Activated T-cell treated with anti-CD3 and anti-CD28 coated beads, Interleukin-2, amount 50 U/mL, for 24 hours (primary cell): Measurements from ENCODE around the gene GYPC.
A peak's percentile ranks its signal among the peaks of the same experiment; 100 is the strongest.

Source experiments
- DNase-seq: peaks from one replicate; pipeline ENCODE4 v3.0.0-alpha.2; 2020
- H3K27ac Mint-ChIP-seq: 2 replicates; pipeline ENCODE4 v1.8.0; 2020; ENCODE audit warnings: mild to moderate bottlenecking, mixed read lengths
- H3K27me3 Mint-ChIP-seq: 2 replicates; pipeline ENCODE4 v1.8.0; 2020; ENCODE audit warnings: mixed read lengths
- H3K36me3 Mint-ChIP-seq: 2 replicates; pipeline ENCODE4 v1.8.0; 2020; ENCODE audit warnings: low read depth, mixed read lengths
- H3K4me1 Mint-ChIP-seq: 2 replicates; pipeline ENCODE4 v1.8.0; 2020; ENCODE audit warnings: low read depth, mixed read lengths
- H3K4me3 Mint-ChIP-seq: 2 replicates; pipeline ENCODE4 v1.8.0; 2020; ENCODE audit warnings: mild to moderate bottlenecking, moderate library complexity, mixed read lengths
- H3K9me3 Mint-ChIP-seq: 2 replicates; pipeline ENCODE4 v1.8.0; 2020; ENCODE audit warnings: mixed read lengths

The GYPC gene

DNA sequence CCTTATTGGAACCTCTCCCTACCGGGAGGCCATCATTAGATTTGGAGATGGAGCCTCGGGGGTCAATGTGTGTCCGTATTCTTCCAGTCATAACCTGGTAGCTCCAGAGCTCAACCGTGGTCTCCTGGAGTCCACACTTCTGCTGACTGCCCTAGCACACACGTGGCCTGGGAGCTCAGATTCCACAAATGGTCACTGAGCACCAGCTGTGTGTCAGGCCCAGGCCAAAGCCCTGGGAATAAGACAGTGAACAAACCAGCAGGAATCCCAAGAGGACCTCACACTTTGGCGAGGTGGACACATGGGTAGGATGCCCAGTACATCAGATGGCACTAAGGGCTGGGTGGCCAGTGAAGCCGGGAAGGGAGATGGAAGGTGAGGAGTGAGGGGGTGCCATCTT, 15.5 kb downstream of the GYPC start:
- Mint-ChIP-seq H3K36me3 (peaks cover 96% of the 10 kb centered on the region), H3K27me3 (no peaks in the 10 kb centered on the region), H3K9me3 (peaks cover 8% of the 10 kb centered on the region), H3K4me1 (peaks cover 69% of the 10 kb centered on the region), H3K27ac (peak overlapping the region; percentile 68), H3K4me3 (no peak overlapping the region)
- no peak for DNase-seq

DNA sequence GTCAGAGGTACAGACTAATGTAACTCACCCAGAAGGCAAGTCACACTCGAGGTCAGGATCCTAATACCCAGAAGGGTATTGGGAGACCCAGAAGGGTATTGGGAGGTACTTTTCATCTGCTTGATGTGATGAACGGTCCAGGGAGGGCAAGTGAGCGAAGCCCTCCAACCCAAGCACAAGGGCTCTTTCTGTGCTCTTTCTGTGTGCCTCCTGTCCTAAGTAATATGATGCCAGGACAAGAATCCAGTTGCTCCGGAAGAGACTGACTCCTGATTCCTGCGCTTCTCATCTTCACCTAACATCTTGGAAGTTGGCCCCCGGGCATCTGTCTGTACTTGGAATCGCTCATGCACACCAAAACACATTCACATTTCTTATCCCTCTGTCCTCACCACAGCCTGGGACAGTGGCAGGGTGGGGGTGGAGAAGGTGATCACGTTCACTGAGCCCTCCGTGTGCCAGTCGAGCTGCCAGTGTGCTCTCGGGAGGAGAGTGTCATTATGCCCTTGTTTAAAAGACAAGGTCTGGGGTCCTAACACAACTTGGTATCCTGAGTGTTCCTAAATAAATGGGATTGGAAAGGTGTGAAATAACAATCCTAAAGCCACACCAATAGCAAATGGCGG, 17.1 kb downstream of the GYPC start:
- peaks cover 63% of the 10 kb centered on the region for H3K4me1 Mint-ChIP-seq
- no peaks in the 10 kb centered on the region for H3K27me3 Mint-ChIP-seq
- no peak for DNase-seq
- H3K9me3 Mint-ChIP-seq, result peaks cover 8% of the 10 kb centered on the region
- H3K27ac Mint-ChIP-seq, result peak overlapping the region; percentile 24
- H3K4me3 Mint-ChIP-seq, result no peak overlapping the region
- peaks cover 94% of the 10 kb centered on the region for H3K36me3 Mint-ChIP-seq

DNA sequence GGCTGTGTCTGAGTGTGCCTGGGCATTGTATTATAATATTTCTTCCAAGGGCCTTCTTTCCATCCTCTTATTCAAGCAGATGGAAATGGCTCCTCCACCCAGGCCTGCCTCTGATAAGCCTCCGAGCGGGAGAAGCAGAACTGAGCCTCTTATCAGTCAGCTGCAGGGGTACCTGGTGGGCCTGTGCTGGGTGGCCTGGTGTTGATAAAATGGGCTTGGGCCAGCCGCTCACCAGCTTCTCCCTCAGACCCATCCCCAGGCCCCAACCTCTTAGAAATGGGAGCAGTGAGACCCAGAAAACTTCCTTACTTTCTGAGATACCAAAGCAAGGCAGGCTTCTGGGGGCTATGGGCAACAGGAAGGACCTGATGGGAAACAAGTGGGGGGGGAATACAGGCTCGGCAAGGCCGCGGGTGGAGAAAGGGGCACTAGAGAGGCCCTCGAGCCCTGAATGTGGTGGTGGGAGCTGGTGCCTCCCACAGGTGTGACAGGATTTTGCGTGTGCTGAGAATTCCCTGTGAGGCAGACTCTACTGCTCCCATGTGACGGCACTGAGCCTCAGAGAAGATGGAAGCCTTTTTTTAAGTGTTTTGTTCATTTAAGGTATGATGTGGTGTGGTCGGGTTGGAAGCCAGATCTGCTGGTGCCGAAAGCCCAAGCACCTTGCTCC, 18.3 kb downstream of the GYPC start:
- Mint-ChIP-seq H3K4me3 (no peak overlapping the region), H3K36me3 (peaks cover 94% of the 10 kb centered on the region), H3K27ac (no peak overlapping the region), H3K27me3 (no peaks in the 10 kb centered on the region), H3K9me3 (peaks cover 8% of the 10 kb centered on the region), H3K4me1 (peaks cover 60% of the 10 kb centered on the region)
- DNase-seq, result no peak

DNA sequence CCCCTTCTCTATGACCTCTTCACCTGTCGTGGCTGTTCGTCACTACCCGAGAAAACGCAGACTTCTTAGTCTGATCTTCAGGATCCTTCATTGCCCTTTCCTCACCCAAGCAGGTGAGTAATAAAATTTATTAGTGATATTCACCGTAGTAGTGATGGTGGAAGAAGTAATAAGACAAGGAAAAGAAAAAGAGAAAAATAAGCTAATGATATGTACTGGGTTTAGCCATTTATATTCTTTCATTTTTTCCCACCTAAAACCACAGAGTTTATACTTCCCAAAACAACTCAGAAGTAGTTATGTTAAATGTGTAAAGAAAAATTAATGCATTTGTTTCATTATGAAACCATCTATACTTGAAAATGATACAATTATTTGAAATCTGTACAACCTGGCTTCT, 19.7 kb downstream of the GYPC start:
- Mint-ChIP-seq H3K4me1 (peaks cover 55% of the 10 kb centered on the region), H3K36me3 (peaks cover 93% of the 10 kb centered on the region), H3K9me3 (peaks cover 8% of the 10 kb centered on the region), H3K27ac (no peak overlapping the region), H3K27me3 (no peaks in the 10 kb centered on the region), H3K4me3 (no peak overlapping the region)
- DNase-seq, result no peak

DNA sequence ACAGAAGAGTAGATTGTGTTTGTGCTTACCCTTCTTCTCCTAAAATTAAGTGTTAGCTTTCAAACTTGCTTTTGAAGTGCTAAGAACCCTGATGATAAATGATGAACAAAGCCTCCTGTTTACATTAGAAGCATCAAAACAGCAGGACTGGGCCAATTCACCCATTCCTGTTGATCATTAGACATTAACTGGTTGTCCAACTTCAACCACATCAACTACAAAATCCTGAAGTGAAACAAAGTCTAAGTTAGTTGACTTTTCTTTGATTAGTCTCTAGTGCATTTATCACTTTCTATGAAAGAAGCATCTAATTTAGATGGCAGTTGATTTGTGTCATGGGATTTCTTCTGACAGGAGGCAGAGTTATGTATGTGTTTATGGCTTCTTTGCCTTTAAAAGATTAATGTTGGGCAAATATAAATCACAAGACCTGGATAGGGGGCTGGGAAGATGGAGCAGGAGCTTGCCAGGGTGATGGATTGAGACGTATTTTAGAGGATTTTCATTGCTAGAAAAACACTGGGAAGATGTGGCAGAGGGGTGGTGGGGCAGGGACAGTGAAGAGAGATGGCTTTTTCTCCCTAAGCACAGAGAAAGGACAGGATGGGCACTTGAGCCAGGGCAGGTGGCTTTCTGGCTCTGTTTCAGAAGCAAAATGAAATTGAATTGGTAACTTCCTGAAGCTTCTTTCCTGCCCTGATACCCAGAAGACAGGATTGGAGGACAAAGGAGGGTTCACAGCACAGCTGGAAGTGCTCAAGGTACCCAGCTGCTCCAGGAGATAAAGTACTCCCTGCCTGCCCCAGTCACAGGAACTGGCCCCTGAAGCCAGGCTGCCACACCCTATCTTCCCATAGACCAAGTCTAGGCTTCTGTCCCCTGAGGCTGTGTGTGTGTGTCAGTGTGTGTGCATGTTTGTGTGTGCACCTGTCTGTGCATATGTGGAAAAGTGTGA, 20.5 kb downstream of the GYPC start:
- Mint-ChIP-seq H3K27ac (peak overlapping the region; percentile 39), H3K4me3 (no peak overlapping the region), H3K9me3 (peaks cover 8% of the 10 kb centered on the region), H3K4me1 (peaks cover 47% of the 10 kb centered on the region), H3K27me3 (no peaks in the 10 kb centered on the region), H3K36me3 (peaks cover 93% of the 10 kb centered on the region)
- no peak for DNase-seq

DNA sequence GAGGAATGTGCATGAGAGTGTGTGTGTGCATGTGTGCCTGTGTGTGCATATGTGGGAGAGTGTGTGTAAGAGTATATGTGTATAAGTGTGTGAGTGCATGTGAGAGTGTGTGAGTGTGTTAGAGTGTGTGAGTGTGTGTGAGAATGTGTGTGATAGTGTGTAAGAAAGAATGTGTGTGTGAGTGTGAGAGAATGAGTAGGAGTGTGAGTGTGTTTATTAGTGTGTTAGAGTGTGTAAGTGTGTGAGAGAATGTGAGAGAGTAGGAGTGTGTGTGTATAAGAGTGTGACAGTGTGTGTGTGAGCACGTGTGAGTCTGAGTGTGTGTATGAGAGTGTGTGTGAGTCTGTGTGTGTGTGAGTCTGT, 21.2 kb downstream of the GYPC start:
- Mint-ChIP-seq H3K27ac (peak overlapping the region; percentile 14), H3K4me1 (peaks cover 41% of the 10 kb centered on the region), H3K36me3 (peaks cover 93% of the 10 kb centered on the region), H3K4me3 (no peak overlapping the region), H3K27me3 (no peaks in the 10 kb centered on the region), H3K9me3 (peaks cover 8% of the 10 kb centered on the region)
- DNase-seq, result no peak

DNA sequence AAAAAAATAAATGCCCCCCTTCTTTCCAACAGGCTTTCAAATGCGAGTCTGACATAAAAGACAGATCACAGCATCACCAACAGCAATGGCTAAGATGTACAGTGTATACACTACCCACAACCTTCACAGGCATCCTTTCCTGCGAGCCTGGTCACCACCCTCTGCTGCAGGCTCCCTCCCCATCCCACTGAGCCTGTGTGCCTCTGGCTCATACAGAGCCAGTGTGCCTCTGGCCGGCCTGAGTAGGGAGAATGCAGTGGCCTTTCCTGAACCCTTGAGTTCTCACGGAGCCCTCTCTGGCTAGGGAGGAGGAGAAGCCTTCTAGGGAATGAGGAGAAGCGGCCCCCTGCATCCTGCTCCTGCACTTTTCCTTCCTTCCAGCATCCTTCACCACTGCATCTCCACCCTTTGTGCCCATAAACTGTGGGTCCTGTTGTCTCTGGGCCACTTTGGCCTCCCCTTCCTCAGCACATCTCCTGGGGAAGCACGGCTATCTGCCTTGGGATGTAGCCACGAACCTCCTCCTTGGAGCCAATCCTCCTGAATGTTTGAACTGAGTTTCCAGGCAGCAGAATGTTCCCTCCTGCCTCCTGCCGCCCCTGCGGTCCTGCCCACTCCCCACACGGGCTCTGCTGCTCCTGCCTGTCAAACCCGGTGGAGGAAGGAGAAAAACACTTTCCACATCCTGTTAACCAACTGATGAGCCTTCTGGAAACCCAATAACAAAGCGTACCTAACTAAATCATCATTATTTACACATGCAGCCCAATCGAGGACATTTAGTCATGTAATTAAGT, 22.5 kb downstream of the GYPC start:
- no peak for DNase-seq
- Mint-ChIP-seq H3K36me3 (peaks cover 93% of the 10 kb centered on the region), H3K27ac (peak overlapping the region; percentile 63), H3K4me1 (peaks cover 38% of the 10 kb centered on the region), H3K27me3 (no peaks in the 10 kb centered on the region), H3K9me3 (peaks cover 8% of the 10 kb centered on the region), H3K4me3 (no peak overlapping the region)

DNA sequence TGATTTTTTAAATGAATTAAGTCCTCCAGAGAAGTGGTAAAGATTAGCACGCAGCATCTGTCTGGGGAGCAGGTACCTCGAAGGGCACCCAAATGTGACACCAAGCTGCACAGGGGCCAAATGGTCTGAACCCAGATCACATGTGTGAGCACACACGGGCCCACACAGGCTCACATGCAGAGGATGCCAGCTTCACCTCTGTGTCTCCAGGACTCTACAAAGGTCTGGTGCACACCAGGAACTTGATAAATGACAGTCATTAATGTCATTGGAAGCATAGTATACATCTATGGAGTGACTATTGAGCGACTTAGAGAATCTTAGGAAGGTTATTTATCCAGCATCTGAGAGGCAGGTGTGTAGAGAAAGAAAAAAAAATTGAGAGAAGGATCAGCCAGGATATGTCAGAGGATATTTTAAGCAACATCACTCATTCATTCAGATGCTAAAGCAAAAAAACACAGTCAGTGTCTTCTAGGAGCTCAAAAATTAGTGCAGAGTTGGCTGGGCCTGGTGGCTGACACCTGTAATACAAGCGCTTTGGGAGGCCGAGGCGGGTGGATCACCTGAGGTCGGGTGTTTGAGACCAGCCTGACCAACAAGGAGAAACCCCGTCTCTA, 23.2 kb downstream of the GYPC start:
- peak overlapping the region; percentile 22 for H3K27ac Mint-ChIP-seq
- no peaks in the 10 kb centered on the region for H3K27me3 Mint-ChIP-seq
- H3K9me3 Mint-ChIP-seq, result peaks cover 7% of the 10 kb centered on the region
- H3K4me3 Mint-ChIP-seq, result no peak overlapping the region
- H3K36me3 Mint-ChIP-seq, result peaks cover 93% of the 10 kb centered on the region
- no peak for DNase-seq
- H3K4me1 Mint-ChIP-seq, result peaks cover 44% of the 10 kb centered on the region

DNA sequence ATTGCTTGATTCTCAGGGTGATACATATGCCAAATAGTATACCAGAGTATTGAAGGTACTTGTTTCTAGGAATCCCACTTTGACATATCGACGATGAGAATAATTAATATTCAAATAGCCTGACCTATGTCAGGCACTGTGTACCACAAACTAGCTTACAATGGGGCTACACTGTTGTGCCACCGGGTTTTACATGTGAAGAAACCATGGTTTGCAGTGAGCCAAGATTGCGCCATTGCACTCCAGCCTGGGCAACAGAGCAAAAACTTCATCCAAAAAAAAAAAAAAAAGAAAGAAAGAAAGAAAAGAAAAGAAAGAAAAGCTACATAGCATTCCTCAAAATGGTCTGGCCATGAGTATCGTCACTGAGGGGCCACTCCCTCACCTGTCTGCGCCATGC, 25.5 kb downstream of the GYPC start:
- Mint-ChIP-seq H3K36me3 (peaks cover 92% of the 10 kb centered on the region), H3K4me3 (no peak overlapping the region), H3K4me1 (peaks cover 48% of the 10 kb centered on the region), H3K27ac (no peak overlapping the region), H3K27me3 (no peaks in the 10 kb centered on the region), H3K9me3 (no peaks in the 10 kb centered on the region)
- no peak for DNase-seq

DNA sequence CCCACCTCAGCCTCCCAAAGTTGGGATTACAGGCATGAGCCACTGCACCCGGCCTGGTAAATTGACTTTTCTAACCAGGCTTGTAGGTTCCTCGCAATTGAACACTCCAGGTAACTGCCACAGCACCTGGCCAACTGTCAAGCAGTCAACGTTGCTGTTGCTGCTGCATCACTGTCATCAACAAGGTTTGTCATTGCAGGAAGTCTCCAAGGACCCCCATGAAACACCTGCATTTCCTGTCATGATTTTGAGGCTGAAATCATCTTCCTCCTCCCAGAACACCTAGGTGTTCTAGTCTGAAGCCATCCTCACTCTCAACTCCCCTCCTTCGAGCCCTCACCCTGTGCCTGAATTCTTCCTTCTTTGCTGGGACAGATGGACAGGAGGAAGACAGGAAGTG, 29.7 kb downstream of the GYPC start:
- Mint-ChIP-seq H3K27me3 (no peaks in the 10 kb centered on the region), H3K9me3 (peaks cover 6% of the 10 kb centered on the region), H3K27ac (no peak overlapping the region), H3K4me3 (no peak overlapping the region), H3K36me3 (peaks cover 95% of the 10 kb centered on the region), H3K4me1 (peaks cover 35% of the 10 kb centered on the region)
- no peak for DNase-seq

DNA sequence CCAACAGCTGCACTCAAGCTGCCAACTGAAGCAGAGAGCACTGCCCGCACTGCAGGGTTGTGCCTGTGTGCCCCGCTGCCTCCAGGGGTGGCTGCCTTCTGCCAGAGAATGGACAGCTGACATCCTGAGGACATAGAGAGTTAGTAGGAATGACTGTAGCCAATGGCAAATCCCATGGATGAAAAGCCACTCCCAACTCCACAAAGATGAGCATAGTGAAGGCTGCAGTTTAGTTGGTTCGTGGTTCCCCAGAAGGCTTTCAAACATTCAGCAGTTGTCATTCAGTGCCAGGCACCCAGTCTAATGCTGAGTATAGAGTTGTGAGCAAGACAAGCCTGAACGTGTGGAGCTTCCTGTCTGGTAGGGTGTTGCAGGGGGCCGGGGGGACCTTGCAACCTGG, 30.3 kb downstream of the GYPC start:
- Mint-ChIP-seq H3K9me3 (peaks cover 6% of the 10 kb centered on the region), H3K27me3 (no peaks in the 10 kb centered on the region), H3K36me3 (peaks cover 95% of the 10 kb centered on the region), H3K4me1 (peaks cover 35% of the 10 kb centered on the region), H3K4me3 (no peak overlapping the region), H3K27ac (no peak overlapping the region)
- no peak for DNase-seq

DNA sequence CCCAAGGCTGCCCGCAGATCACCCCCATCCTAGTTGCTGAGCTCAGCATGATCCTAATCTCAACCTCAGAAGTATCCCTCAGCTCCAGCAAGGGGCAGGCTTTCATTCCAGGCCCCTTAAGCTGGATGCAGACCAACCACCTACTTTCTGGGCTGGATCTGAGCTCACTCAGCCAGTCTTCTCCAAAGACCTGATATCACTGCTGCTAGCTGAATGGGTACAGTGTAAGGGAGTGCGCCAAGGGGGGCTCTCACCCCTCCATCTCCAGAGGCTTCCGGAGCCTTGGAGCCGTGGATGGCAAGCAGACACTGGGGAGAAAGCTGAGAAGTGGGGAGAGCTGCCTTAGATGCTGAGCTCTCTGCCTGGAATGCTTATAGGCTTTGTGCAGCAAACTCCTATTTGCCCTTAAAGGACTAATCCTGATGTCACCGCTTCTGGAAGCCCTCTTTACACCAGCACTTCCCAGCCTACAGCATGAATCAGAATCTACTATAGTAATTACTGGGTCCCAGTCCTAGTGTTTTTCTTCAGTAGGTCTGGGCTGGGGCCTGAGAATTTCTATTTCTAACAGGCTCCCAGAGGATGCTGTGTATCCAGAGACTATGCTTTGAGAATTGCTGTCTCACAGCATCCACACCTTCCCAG, 31.0 kb downstream of the GYPC start:
- Mint-ChIP-seq H3K36me3 (peaks cover 95% of the 10 kb centered on the region), H3K9me3 (peaks cover 6% of the 10 kb centered on the region), H3K27me3 (no peaks in the 10 kb centered on the region), H3K27ac (no peak overlapping the region), H3K4me1 (peaks cover 35% of the 10 kb centered on the region), H3K4me3 (no peak overlapping the region)
- no peak for DNase-seq

DNA sequence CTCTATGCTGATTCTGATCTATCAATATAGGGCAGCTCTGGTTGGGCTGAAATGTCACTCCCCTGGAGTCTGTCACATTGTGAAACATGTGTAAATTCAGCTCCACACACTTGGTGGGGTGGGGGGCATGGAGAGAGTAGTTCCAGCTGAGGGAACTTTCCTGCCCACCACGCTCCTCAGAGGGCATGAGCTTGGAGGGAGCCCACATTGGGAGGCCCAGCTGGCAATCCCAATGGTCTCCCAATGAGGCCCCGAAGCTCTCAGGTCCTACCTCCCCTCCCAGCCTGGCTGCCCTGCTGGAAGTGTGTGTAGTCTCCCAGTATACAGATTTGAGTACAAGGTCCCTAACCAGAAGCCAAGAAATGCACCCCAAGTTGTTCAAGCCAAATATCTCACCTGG, 31.5 kb downstream of the GYPC start:
- Mint-ChIP-seq H3K27me3 (no peaks in the 10 kb centered on the region), H3K9me3 (peaks cover 7% of the 10 kb centered on the region), H3K4me1 (peaks cover 35% of the 10 kb centered on the region), H3K4me3 (no peak overlapping the region), H3K27ac (no peak overlapping the region), H3K36me3 (peaks cover 95% of the 10 kb centered on the region)
- no peak for DNase-seq
